Mammary epithelial cell (primary cell): ENCODE data around the gene SYNE2.

Experiments
- CTCF ChIP-seq, 2 donors: IDR thresholded peaks in 1 of 2; conservative IDR thresholded peaks in 1 of 2; 2 replicates each; pipeline ENCODE4 v1.5.1; 2011 to 2012; ENCODE audit warnings: inconsistent platforms in 2 of 2, low read length in 2 of 2, mild to moderate bottlenecking in 2 of 2, control low read depth in 1 of 2, low read depth in 1 of 2; ENCODE audit not compliant: insufficient read depth in 1 of 2; ENCODE audit errors: extremely low read depth in 1 of 2
- EZH2 ChIP-seq: IDR thresholded peaks from 2 replicates; pipeline ENCODE4 v1.6.1; 2012; ENCODE audit warnings: low read length, inconsistent platforms, borderline replicate concordance

DNA sequence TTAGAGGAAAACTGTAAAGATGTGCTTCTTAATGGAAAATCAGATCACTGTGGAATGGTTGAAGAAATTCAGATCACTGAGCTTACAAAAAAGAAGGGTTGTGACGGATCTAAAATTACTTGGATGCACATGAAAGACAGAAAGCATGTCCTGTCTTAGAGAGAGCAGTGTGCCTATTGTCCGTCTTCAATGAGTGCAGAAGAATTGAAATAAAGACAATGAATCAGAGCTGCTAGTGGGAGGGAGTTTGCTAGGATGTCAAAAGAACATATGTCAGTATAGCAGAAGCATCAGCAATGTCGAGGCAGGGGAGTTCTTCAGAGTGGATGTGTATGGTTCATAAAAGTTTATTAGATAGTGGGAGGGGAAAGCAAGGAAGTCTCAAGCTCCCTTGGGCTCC, 172.7 kb downstream of the SYNE2 start:
- TF ChIP-seq CTCF (conservative IDR thresholded peaks at IDR 0.05 in 1 of 2, IDR thresholded peaks at IDR 0.05 in 1 of 2; ENCODE audit: extremely low read depth in 1 of 2, insufficient read depth in 1 of 2, low read depth in 1 of 2, low read length in 2 of 2) (no peak), EZH2 (no peak)
